OCI-LY3 (cell line): ENCODE results near the gene G3BP1.

ENCODE experiments used
- EZH2phosphoT487 ChIP-seq: fragments of 200-600 bp; shearing (Covaris generic); IDR thresholded peaks from 2 replicates; pipeline ENCODE4 v1.6.1; 2018; ENCODE audit warnings: antibody characterized with exemption, mixed run types, low read depth
- TF ChIP-seq, protein P1 (sequence below): fragments of 200-600, 300-600 bp; sonication (generic); IDR thresholded peaks from 2 replicates; pipeline ENCODE4 v1.5.1; 2014; ENCODE audit warnings: antibody characterized with exemption, low read length, low read depth

DNA sequence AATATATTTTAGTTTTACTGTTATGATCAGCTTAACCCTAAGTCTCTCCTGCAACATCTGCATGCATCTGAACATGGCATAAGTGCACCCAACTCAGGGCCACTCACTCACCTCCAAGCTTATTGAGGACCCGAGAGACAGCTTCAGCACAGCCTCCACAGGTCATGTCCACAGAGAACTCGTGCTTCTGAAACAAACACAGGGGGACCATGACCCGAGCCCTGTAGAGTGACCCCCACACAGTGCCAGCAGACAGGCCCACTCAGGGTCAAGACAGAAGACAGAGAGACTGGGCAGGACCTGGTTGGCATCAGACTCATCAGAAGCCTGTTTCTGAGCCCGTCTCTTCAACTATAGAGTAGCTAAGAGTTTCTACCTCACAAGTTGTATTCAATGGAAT is 20.2 kb upstream of the G3BP1 start:
- TF ChIP-seq, protein P1, sequence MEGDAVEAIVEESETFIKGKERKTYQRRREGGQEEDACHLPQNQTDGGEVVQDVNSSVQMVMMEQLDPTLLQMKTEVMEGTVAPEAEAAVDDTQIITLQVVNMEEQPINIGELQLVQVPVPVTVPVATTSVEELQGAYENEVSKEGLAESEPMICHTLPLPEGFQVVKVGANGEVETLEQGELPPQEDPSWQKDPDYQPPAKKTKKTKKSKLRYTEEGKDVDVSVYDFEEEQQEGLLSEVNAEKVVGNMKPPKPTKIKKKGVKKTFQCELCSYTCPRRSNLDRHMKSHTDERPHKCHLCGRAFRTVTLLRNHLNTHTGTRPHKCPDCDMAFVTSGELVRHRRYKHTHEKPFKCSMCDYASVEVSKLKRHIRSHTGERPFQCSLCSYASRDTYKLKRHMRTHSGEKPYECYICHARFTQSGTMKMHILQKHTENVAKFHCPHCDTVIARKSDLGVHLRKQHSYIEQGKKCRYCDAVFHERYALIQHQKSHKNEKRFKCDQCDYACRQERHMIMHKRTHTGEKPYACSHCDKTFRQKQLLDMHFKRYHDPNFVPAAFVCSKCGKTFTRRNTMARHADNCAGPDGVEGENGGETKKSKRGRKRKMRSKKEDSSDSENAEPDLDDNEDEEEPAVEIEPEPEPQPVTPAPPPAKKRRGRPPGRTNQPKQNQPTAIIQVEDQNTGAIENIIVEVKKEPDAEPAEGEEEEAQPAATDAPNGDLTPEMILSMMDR = no peak
- TF ChIP-seq EZH2phosphoT487 = no peak
